PFSK-1 (cell line): Measurements from ENCODE around the gene GNB1L.

Experiments used
- FOXP2 ChIP-seq: optimal IDR thresholded peaks from 2 replicates; pipeline ENCODE3; 2011; ENCODE audit warnings: borderline replicate concordance, control low read depth, inconsistent platforms; ENCODE audit not compliant: insufficient read depth; ENCODE audit errors: extremely low read length, extremely low read depth
- POLR2AphosphoS5 ChIP-seq: IDR thresholded peaks from 2 replicates; pipeline ENCODE4 v1.6.1; 2012; ENCODE audit warnings: low read depth, mild to moderate bottlenecking, control low read depth, low read length, moderate library complexity
- REST ChIP-seq, 2 experiments: IDR thresholded peaks; 2 replicates each; pipeline versions ENCODE4 v1.6.1 to v1.8.0; 2011 to 2012; ENCODE audit warnings: low read depth in 2 of 2, low read length in 2 of 2, control low read depth in 1 of 2, inconsistent platforms in 1 of 2, mild to moderate bottlenecking in 1 of 2, moderate library complexity in 1 of 2; ENCODE audit not compliant: insufficient read depth in 1 of 2
- SIN3A ChIP-seq: IDR thresholded peaks from 2 replicates; pipeline ENCODE4 v1.6.1; 2012; ENCODE audit warnings: mild to moderate bottlenecking, low read length, moderate library complexity, borderline replicate concordance; ENCODE audit not compliant: insufficient read depth
- TAF1 ChIP-seq: IDR thresholded peaks from 2 replicates; pipeline ENCODE4 v1.6.1; 2012; ENCODE audit warnings: low read length, control low read depth, borderline replicate concordance; ENCODE audit not compliant: insufficient read depth

The GNB1L gene

DNA sequence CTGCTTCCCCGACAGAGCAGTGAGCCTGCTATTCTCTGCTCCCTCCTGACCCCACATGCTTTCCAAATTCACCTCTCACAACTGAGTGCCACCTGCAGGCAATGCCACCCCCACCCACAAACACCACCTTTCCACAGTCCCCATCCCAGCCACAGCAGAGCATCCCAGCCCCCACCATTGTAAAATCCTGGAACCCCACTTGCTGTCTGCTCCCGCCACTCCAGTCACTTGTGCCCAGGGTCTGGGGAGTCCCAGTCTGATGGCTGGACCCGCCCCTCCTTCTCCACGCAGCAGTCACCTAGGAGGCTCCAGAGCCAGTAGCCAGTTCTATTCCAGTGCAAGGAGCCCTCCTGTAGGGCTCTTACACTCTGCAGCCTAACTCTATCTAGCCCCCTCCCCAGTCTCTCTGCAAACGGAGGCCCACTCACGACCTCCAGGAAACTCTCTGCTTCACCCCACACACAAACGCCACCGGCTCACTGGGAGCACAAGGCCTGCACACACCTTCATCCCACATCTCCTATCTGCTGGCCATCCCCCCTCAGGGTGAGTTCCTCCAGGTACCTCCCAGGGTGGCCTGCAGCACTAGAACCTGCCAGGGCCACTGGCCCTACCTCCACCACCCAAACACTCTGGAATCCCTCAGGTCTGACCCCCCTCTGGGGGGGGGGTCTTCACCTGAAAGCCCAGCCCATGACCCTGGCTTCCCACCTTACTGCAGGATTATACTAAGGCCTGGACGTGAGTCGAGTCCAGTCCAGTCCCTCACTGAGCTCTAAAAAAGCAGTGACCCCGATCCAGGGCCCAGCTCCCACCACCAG is 1.4 kb downstream of the GNB1L start:
- TF ChIP-seq REST (IDR thresholded peaks at IDR 0.05; ENCODE audit: insufficient read depth in 1 of 2, low read depth in 2 of 2, low read length in 2 of 2): no peak
- no peak for TF ChIP-seq FOXP2
- no peak for TF ChIP-seq TAF1
- no peak for TF ChIP-seq POLR2AphosphoS5
- no peak for TF ChIP-seq SIN3A

DNA sequence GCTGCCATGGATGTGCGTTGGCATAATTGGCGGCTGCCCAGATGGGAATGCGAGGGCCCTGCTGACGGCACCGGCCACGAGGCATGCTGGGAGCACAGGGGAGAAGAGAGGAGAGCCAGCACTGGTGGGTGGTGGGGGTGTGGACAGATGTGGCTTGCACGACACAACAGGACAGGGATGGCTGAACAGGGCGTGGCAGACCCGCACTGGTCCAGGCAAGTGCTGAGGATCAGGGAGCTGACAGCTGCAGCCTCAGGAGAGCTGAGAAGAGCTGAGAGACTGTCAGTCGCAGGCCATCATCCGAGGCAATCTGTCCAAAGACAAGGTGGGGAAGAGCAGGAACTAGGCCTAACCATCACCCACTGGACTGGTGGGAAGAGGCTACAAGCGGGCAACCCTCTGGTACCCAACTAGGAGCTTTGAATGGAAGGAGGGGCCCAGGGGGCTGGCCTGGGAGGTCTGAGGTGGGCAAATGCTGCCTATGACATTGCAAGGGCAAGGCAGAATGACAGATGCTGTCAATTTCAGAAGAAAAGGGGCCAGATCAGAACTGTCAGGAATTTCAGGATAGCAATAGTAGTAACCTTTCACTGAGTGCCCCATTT is 2.4 kb downstream of the GNB1L start:
- TF ChIP-seq POLR2AphosphoS5 (no peak), TAF1 (no peak), REST (IDR thresholded peaks at IDR 0.05; ENCODE audit: insufficient read depth in 1 of 2, low read depth in 2 of 2, low read length in 2 of 2) (no peak), FOXP2 (no peak), SIN3A (no peak)

DNA sequence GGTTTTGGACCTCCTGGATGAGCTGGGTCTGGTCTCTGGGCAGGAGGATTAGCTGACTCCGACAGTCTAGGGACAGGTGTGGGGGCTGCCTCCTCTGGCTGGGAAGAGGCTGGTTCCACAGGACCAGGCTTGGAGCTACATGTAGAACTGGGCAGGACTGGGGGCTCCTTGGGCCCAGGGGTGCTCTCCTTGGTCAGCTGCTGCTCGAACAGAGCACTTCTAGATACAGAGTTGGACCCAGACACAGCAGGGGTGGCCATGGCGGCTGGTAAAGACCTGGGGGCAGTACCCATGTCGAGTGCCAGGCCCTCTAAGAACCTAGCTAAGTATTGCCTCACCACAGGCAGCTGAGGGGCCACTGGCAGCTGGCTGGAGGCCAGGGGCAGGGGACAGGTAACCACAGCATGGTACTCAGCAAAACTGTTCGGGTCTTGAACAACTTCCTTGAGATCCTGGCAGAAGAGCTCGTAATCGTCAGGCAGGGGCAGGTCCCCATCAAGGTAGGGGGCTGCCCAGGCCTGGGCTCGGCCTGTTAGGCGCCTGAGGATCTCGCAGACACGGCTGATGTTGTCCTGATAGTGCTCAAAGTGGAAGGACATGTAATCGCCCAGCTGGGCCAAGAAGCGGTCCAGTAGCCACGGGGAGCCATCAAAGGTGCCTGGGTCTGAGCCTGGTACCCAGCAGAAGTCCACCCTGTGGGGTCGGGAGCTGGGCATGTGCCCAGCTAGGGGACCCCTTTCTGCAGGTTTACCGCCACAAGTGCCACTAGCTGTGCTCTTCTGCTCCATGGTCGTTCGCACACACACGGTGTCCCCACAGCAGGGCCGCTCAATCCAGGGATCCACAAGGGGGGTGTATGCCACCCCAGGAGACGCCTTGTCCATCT is 3.1 kb downstream of the GNB1L start:
- TF ChIP-seq REST (IDR thresholded peaks at IDR 0.05; ENCODE audit: insufficient read depth in 1 of 2, low read depth in 2 of 2, low read length in 2 of 2) (no peak), SIN3A (no peak), TAF1 (no peak), FOXP2 (no peak), POLR2AphosphoS5 (no peak)

DNA sequence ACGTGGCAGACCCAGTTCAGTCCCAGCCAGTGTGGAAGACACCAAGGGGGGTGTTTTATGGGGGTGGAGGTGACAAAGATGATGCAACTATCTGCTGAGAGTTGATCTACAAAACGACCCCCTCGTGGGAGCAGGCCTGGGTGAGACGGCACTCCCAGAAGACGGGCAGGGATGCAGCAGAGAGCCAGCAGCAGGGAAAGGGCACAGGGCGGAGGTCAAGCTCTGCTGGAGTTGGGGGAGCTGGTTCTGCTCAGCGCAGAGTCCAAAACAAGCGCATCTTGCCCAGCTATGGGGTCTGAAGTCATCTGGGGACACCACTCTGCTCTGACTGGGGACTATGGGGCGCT is 3.9 kb downstream of the GNB1L start:
- TF ChIP-seq TAF1 (no peak), SIN3A (no peak), POLR2AphosphoS5 (no peak), FOXP2 (no peak), REST (IDR thresholded peaks at IDR 0.05; ENCODE audit: insufficient read depth in 1 of 2, low read depth in 2 of 2, low read length in 2 of 2) (no peak)
